HL-60 (cell line): Measurements from ENCODE around the gene TUBGCP2.
A peak's percentile ranks its signal among the peaks of the same experiment; 100 is the strongest.

Experiments used
- CTCF ChIP-seq: IDR thresholded peaks from one replicate; pipeline ENCODE4 v1.5.1; 2011; ENCODE audit warnings: low read length, control low read depth, inconsistent platforms; ENCODE audit not compliant: insufficient read depth
- POLR2AphosphoS5 ChIP-seq: IDR thresholded peaks from 2 replicates; pipeline ENCODE4 v1.6.1; 2012; ENCODE audit warnings: low read depth
- REST ChIP-seq: IDR thresholded peaks from 2 replicates; pipeline ENCODE4 v1.6.1; 2012; ENCODE audit warnings: low read depth; ENCODE audit not compliant: insufficient replicate concordance

- TF ChIP-seq CTCF (no peak), POLR2AphosphoS5 (peak; percentile 47; the same call in 1 of the 2 replicates), REST (no peak)
Measured at GRCh38 chr10:133261726-133262325, 46.8 kb downstream of the TUBGCP2 start.
